Bladder microvascular endothelial cell (primary cell): Measurements from ENCODE around the gene ATG9A. TPM values are rescaled to one million over a fixed set of nuclear protein-coding genes. Genes with fewer than 3 reads are reported as not detected.

Experiments used
- total RNA-seq: library from RNA; depleted of rRNA; stranded (reverse); fragments of >200 nt; gene quantifications from 2 replicates; pipeline ENCODE4 v1.2.3, GENCODE V29; 2014

Gene ATG9A, protein sequence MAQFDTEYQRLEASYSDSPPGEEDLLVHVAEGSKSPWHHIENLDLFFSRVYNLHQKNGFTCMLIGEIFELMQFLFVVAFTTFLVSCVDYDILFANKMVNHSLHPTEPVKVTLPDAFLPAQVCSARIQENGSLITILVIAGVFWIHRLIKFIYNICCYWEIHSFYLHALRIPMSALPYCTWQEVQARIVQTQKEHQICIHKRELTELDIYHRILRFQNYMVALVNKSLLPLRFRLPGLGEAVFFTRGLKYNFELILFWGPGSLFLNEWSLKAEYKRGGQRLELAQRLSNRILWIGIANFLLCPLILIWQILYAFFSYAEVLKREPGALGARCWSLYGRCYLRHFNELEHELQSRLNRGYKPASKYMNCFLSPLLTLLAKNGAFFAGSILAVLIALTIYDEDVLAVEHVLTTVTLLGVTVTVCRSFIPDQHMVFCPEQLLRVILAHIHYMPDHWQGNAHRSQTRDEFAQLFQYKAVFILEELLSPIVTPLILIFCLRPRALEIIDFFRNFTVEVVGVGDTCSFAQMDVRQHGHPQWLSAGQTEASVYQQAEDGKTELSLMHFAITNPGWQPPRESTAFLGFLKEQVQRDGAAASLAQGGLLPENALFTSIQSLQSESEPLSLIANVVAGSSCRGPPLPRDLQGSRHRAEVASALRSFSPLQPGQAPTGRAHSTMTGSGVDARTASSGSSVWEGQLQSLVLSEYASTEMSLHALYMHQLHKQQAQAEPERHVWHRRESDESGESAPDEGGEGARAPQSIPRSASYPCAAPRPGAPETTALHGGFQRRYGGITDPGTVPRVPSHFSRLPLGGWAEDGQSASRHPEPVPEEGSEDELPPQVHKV
- total RNA-seq, result 36.8 and 60.8 TPM in 2 replicates

DNA sequence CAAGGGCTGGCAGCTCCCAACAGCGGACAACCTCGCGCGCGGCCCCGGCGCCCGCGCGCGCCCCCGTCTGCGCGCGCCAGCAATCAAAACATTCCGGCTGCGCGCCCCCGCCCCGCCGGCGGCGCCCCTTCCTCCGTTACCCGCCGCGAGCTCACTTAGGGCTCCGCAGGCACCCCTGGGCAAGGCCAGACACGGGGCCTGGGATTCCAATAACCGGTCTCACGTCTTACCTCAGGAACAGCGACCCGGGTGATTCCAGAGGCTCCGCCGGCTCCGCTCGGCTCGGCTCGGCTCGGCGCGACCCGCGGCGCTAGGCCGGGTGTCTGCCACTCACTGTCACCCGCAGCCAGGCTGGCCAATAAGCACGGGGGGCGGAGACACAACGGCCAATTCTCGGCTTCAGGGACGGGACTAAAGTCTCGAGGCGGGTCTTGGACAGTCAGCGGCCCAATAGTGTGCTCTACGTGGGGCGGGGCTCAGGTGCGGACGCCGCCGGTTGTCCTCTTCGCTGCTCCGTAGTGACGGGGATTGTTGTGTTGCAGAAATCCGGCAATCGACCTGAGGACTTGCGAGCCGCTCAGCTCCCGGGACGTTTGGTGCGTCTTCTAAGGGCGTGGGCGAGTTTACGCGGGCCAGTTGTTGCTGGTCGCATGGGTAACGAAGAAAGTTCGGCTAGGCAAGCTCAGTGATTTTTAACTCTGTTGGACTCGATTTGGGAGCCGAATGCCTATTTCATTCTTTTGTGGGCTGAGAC, at the start of gene ATG9A, which contains the start of gene ANKZF1:
TSS of gene ATG9A (minus strand) at position 332 of the 754 bp plus-strand sequence. CDS start 1,612 bp downstream, outside the sequence.
TSS of gene ANKZF1 (plus strand) at position 502 of the 754 bp plus-strand sequence. CDS start 452 bp downstream, outside the sequence.

DNA sequence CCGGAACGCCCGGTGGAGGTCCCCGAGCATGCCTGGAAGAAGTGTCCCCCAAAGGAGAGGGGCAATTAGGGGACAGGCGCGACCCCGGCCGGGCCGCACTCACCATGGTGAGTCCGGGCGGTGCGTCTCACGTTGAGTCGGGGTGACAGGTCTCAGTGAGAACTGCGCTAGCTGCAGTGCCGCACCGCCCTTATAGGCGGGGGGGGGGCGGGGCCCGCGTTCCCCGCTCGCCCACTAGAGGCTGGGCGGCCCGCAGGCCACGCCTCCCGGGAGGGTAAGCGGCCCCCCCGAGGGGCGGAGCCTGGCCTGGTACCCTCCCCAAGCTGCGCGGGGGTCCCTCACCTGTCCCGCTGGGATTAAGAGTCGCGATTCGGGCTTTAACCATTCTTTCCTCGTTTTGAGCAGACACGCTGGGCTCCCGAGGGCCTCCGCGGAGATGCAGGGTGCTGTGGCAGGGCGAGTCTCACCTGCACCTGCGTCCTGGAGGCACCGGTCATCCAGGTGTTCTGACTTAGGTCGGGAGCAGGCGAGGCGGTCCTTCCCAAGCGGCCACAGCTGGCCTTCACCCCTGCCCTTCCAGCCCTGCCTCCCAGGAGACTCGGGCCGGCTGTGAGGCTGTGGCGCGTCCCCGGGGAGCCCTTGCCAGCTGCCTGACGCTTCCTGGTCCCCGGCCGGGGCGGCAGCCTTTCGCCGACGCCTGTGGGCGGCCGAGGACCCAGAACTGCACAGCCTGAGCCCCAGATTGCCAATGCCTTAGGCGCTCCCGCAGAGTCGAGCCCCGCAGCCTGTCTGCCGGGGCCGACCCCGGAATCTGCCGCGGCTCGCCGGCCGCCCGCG, 24.5 kb upstream of the ATG9A start, which contains the start of gene TUBA4A:
TSS of gene TUBA4A (minus strand) at position 166 of the 837 bp plus-strand sequence. CDS start at position 106, 60 bp downstream.

DNA sequence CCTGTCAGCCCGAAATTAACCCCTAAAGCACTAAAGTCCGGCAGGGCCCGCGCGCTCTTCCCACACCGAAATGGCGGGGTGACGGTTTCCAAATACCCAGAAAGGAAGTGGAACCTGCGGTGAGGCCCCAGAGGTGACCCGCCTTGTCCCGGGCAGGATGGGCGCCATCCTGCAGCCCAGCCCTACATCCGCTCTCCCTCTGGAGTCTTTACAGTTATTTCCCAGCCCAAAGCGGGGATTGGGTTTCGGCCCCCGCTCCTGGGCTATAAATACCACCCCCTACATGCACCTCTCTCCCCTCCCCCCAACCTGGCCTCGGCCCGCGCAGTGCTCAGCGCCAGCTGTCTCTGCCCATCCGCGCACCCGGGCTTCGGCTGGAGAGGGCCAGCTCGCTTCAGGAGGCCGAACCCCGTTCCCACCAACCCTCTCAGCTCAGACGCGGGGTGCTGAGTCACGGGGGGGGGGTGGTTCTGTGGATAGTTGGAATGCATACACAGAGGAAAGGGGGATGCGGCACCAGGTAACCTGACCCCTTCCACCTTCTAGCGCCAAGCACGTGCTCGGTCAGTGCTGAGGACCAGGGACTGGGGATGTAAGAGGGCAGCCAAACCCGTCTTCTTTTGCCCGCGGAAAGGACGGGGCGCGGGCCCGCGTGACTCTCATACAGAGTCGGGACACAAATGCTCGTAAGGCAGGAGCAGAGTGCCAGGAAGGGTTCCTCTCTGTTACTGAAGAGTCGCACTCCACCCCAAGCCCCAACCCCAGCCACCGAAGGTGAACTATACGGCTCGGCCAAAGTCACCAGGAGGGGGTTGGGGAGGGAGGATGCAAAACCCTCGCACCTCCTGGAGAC, 23.7 kb upstream of the ATG9A start, which contains the start of gene TUBA4B:
TSS of gene TUBA4B (plus strand) at position 344 of the 853 bp plus-strand sequence. CDS start at position 509, 165 bp downstream.

DNA sequence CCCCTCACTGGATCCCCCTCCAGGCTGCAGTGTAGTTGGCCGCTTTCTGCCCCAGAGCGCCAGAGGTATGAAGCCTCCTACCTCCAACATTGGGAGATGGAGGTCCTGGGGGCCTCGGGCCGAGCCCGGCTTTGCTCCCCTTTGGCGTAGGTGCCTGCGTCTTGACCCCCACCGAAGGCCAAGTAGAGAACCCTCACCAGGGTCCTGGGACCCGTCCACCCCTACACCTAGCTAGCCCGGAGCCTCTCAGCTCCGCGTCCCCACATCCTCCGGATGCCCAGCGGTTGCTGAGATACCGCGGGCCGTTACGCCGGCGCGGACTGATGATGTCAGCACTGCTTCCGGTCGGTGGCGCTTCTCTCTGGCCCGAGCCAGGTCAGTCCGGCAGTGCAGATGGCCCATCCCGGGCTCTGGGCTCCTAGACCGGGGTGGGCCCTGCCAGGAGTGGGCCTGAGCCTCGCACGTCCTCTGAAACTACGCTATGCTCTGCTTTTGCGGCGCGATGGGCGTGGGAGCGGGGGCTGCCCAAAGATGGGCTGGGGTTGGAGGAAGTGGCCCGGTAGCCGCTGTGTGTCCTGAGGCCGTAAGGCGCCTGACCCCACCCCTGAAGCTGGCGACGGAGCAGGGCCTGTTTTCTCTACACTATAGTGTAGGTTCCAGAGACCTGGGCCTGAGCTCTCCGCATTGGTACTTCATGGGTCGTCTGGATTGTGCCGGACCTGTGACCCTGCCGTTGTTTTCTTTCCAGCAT, 15.9 kb upstream of the ATG9A start, which contains the start of the genes GLB1L and STK16:
TSS of gene GLB1L (minus strand) at position 297 of the 751 bp plus-strand sequence. CDS start 1,871 bp downstream, outside the sequence.
TSS of gene STK16 (plus strand) at position 332 of the 751 bp plus-strand sequence. CDS start 521 bp downstream, outside the sequence.

DNA sequence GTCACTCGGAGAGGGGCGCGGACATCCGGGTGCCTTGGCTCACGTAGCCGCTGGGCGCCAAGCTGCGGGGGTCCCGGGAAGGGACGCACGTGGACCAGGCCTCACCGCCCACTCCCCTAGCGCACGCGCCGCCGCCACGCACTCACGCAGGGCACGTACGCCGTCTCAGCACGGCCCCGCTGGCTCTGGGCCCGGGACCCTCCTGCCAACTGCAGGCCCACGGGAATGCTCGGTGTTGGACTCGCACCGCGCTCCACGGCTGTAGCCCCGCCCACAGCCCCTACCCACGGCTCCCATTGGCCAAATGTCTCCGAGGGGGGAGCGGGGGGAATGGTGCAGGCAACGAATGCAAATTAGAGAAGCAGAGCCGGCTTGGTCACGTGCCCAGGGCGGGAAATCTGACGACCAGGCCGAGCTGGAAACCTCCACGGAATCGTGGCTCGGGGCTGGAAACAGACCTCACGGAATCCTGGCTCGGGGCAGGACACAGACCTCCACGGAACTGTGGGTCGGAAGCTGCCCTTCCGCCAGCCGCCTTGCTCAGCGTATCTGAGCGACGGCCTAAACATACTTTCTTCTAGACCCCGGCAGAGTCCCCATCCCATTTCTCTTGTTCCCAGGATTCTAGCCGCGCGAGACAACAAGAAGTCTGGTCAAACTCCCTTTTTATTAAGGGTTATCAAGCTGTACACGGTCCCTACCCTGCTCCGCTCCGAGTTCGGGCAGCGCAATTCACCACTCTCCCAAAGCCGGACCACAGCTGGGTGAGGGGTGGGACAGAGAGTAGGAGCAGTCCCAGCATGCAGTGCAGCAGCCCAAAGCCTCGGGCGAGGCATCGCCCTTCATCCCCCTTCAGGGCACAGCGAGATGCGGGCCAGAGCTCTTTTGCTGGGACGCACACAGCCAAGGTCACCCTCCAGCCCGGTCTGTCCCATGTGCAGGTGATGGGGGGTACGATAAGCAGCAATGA, 10.4 kb downstream of the ATG9A start, which contains the start of gene ABCB6:
TSS of gene ABCB6 (minus strand) at position 227 of the 970 bp plus-strand sequence. CDS start 285 bp downstream, outside the sequence.

DNA sequence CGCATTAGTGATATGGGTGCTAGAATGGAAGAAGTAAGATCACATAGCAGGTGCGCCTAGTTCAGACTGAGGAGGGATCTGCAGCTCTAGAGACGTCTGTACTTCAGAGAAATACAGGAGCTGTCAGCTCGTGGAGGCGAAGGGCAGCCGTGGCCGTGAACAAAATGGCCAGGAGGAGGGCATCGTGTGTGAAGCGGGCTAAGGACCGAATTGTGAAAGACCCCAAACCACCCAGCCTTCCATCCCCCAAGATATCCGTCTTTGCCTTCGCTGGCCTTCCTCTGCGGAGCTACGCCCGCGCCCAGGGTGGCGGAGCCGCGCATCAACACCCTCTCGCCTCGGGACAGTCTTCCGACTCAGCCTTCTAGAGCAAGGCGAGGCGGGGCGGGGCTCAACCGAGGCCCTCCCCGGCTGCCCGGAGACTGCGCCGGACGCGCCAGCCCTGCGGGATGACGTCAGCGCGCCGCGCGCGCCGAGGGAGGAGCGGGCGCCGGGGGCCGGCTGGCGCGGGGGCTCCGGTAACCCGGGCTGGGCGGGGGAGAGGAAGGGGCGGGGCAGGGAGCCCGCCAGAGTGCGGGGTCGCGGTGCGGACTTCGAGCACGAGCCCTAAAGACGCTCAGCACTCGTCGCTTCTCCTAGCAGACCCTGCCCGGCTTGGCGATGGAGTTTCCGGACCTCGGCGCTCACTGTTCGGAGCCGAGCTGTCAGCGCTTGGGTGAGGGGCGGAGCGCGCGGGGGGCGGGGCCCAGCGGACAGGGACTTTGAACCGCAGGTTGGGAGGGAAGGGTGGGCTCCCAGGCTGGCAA, 22.9 kb downstream of the ATG9A start, which contains the start of gene ZFAND2B:
TSS of gene ZFAND2B (plus strand) at position 455 of the 806 bp plus-strand sequence. CDS start at position 661, 206 bp downstream.

DNA sequence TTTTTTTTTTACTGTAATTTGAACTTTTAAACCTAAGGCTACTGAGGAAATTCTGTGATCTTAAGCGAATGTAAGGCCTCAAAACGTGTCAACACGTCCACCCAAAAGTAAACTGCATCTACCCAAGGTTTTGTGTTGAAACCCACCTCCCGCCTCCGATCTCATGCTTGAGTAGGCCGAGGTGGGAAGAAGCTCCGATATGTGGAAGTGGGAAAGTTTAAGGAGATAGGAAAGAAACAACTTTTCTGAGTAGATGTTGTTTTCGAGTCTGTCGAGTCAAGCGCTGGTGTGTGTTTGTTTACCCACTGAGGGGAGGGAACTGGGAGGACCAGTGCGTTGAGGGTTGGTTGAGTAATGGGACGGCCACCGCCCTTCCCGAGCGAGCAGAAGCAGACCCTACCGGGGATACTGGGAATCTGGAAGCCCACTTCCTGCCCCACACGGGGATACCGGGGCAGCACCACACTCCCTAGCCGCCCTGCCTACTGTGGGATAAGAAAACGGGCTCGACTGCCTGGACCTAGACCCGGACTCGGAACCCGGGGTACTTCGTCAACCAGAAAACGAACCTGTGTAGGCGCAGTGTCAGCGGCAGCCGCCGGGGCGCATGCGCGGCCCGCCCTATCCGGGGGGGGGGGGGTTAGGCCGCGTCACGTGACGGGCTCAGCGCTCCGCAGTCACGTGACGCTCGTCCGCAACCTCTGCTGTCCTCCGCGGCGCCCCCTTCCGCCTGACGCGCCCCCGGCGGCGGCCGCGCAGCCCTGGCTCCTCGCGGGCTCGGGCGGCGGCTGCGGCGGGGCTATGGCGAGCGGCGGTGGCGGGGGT, 51.7 kb downstream of the ATG9A start, which contains the start of gene RETREG2:
TSS of gene RETREG2 (plus strand) at position 724 of the 825 bp plus-strand sequence. CDS start at position 802, 78 bp downstream.

DNA sequence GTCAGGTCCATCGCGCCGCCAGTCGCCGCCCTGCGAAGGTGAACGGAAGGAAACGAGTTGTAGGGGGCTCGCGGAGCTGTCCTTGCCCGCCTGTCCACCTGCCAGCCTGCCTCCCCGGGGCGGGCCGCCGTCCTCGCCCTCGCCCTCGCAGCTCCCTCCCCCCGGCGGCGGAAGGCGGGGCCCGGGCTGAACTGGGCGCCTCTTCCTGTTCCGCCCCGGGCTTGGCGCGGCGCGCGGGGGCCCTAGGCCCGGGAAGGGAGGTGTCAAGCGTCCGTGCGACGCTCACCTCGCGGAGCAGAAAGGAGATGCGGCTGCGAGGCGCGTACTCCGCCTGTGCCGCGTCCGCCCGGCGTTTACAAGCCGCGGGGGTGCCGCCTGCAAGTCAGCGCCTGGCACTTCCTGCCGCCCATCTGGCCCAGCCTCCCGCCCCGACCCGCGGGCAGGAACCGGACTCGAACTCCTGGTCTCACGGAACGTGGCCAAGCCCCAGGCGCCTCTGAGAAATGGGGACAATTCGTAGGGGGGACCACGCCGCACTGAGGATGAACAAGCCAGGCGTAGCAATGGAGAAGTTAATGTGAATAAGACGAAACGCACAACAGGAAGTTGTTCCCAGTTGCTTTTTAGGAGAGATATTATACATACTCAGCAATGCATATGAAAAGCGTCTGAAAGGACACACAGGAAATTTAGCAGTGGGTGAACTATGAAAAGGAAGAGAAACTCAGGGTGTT, 52.5 kb downstream of the ATG9A start, which contains the start of gene CNPPD1:
TSS of gene CNPPD1 (minus strand) at position 108 of the 734 bp plus-strand sequence. CDS start at position 11, 97 bp downstream.

DNA sequence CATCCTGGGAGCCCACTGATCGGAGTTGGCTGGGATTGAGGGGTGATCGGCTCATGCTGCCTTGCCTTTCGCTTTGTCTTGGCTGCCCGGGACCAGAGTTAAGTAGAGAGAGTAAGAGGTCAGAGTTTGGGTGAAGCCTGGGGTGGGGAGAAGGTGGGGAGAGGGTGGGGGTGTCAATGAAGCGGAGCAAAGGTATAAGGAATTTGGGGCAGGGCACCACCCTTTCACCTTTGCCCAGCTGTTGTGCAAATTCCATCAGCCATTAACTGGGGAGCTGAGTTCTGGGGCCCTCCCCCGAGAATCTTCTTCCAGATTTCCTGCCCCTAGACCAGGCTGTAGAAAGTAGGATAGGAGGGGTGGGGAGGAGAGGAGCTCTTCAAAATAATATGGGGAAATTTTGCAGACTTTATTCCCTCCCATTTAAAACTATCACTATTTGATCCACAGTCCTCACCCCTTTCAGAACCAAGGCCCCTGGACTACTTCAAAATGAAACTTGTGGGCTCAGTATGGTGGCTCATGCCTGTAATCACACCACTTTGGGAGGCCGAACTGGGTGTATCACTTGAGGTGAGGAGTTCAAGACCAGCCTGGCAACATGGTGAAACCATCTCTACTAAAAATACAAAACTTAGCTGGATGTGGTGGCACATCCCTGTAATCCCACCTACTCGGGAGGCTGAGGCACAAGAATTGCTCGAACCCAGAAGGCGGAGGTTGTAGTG, 59.3 kb downstream of the ATG9A start, which contains the start of gene SLC23A3:
TSS of gene SLC23A3 (minus strand) at position 100 of the 725 bp plus-strand sequence. CDS start at position 55, 45 bp downstream.

Other genes starting within 250 kb of the ATG9A start
- not detected in 2 replicates for gene FEV, start 244.5 kb downstream of the ATG9A start, total RNA-seq
- gene CRYBA2, start 236.2 kb downstream of the ATG9A start, total RNA-seq, result not detected in 2 replicates
- gene CFAP65, start 188.1 kb downstream of the ATG9A start, total RNA-seq, result not detected in 2 replicates
- gene IHH, start 168.7 kb downstream of the ATG9A start, total RNA-seq, result not detected in 2 replicates
- 14.9 and 24.1 TPM in 2 replicates for gene NHEJ1, start 68.8 kb downstream of the ATG9A start, total RNA-seq
- 0.81 and 4.5 TPM in 2 replicates for gene SLC23A3, start 59.6 kb downstream of the ATG9A start, total RNA-seq
- gene CNPPD1, start 52.7 kb downstream of the ATG9A start, total RNA-seq, result 21.4 and 39.2 TPM in 2 replicates
- 49.7 TPM in 2 replicates for gene RETREG2, start 51.4 kb downstream of the ATG9A start, total RNA-seq
- 21.0 and 22.2 TPM in 2 replicates for gene ZFAND2B, start 22.9 kb downstream of the ATG9A start, total RNA-seq
- 31.4 and 45.8 TPM in 2 replicates for gene ABCB6, start 10.7 kb downstream of the ATG9A start, total RNA-seq
- gene ANKZF1, start 170 bp upstream of the ATG9A start, total RNA-seq, result 19.3 and 23.1 TPM in 2 replicates
- gene GLB1L, start 15.8 kb upstream of the ATG9A start, total RNA-seq, result 4.2 and 6.6 TPM in 2 replicates
- 16.5 and 21.8 TPM in 2 replicates for gene STK16, start 15.8 kb upstream of the ATG9A start, total RNA-seq
- not detected in 2 replicates for gene TUBA4B, start 23.6 kb upstream of the ATG9A start, total RNA-seq
- gene TUBA4A, start 24.3 kb upstream of the ATG9A start, total RNA-seq, result 9.0 and 18.1 TPM in 2 replicates
- 18.0 and 40.7 TPM in 2 replicates for gene DNAJB2, start 49.7 kb upstream of the ATG9A start, total RNA-seq
- 0.16 TPM in 1 of 2 replicates, not detected in the other for gene PTPRN, start 79.8 kb upstream of the ATG9A start, total RNA-seq
- not detected in 2 replicates for gene RESP18, start 103.1 kb upstream of the ATG9A start, total RNA-seq
- gene DNPEP, start 158.3 kb upstream of the ATG9A start, total RNA-seq, result 40.3 and 51.7 TPM in 2 replicates
- not detected in 2 replicates for gene DES, start 188.7 kb upstream of the ATG9A start, total RNA-seq
- gene SPEG, start 205.2 kb upstream of the ATG9A start, total RNA-seq, result 0.44 and 0.65 TPM in 2 replicates